PC-9 (cell line): ENCODE data around the gene ANKRD60. TPM values are rescaled to one million over a fixed set of nuclear protein-coding genes. Genes with fewer than 3 reads are reported as not detected.

ENCODE experiments used
- BruUV-seq: library from RNA; stranded (reverse); fragments of 400-500 nt; replicated peaks from 2 replicates; lab custom pipeline; 2021; lab: Mats Ljungman, UMichigan
- CTCF ChIA-PET: fragments of 300-600 bp; sonication (Branson Sonifier 250); formaldehyde crosslinking; loops from one replicate; lab custom pipeline; 2022; ENCODE audit warnings: antibody characterized with exemption; lab: Charles Lee
- POLR2A ChIA-PET: fragments of 300-600 bp; sonication (Branson Sonifier 250); formaldehyde crosslinking; loops from one replicate; lab custom pipeline; 2022; ENCODE audit warnings: antibody characterized with exemption; ENCODE audit not compliant: unreplicated experiment; lab: Charles Lee
- DNase-seq, 2 experiments: peaks; one replicate each; pipeline versions ENCODE4 v3.0.0 to v3.0.0-alpha.2; 2015 to 2022; ENCODE audit warnings: mixed read lengths in 1 of 2
- H2AFZ ChIP-seq: fragments of 200-600 bp; sonication (generic); 2 replicates; pipeline ENCODE4 v1.8.1; 2017; ENCODE audit warnings: antibody characterized with exemption
- H3F3A ChIP-seq: fragments of 200-600 bp; sonication (generic); 2 replicates; pipeline ENCODE4 v1.8.1; 2017; ENCODE audit warnings: antibody characterized with exemption, mild to moderate bottlenecking, low read depth; ENCODE audit not compliant: insufficient read depth
- H3K27ac ChIP-seq: fragments of 200-600 bp; sonication (generic); 2 replicates; pipeline ENCODE4 v1.6.1; 2016; ENCODE audit warnings: mixed run types
- H3K27me3 ChIP-seq: fragments of 200-600 bp; sonication (generic); 2 replicates; pipeline ENCODE4 v1.6.1; 2016; ENCODE audit warnings: low read depth, mixed run types; ENCODE audit not compliant: insufficient read depth
- H3K36me3 ChIP-seq: fragments of 200-600 bp; sonication (generic); 2 replicates; pipeline ENCODE4 v1.6.1; 2016; ENCODE audit warnings: low read depth, mixed run types
- H3K4me1 ChIP-seq: fragments of 200-600 bp; sonication (generic); replicated peaks from 2 replicates; pipeline ENCODE4 v1.6.1; 2016; ENCODE audit warnings: mixed run types; ENCODE audit not compliant: insufficient read depth
- H3K4me2 ChIP-seq: fragments of 200-600 bp; sonication (generic); 2 replicates; pipeline ENCODE4 v1.6.1; 2017; ENCODE audit warnings: mixed run types
- H3K4me3 ChIP-seq: fragments of 200-600 bp; sonication (generic); 2 replicates; pipeline ENCODE4 v1.6.1; 2016; ENCODE audit warnings: mixed run types
- H3K79me2 ChIP-seq: fragments of 200-600 bp; sonication (generic); 2 replicates; pipeline ENCODE4 v1.6.1; 2017; ENCODE audit warnings: low read depth, mixed run types
- H3K9me2 ChIP-seq: fragments of 200-600 bp; sonication (generic); 2 replicates; pipeline ENCODE4 v1.8.1; 2017; ENCODE audit warnings: mild to moderate bottlenecking; ENCODE audit not compliant: insufficient read depth
- H3K9me3 ChIP-seq: fragments of 200-600 bp; sonication (generic); 2 replicates; pipeline ENCODE4 v1.8.1; 2016; ENCODE audit warnings: low read depth; ENCODE audit not compliant: insufficient read depth
- H4K20me1 ChIP-seq: fragments of 200-600 bp; sonication (generic); 2 replicates; pipeline ENCODE4 v1.8.1; 2017; ENCODE audit not compliant: insufficient read depth
- EZH2 ChIP-seq: fragments of 200-600 bp; sonication (generic); IDR thresholded peaks from 2 replicates; pipeline ENCODE4 v1.8.0; 2017; ENCODE audit warnings: antibody characterized with exemption, low read depth
- intact Hi-C: fragments of 100-400 bp; cut with micrococcal nuclease; formaldehyde crosslinking; loops from one replicate; pipeline ENCODE4 v1.10.0; 2022; ENCODE audit not compliant: unreplicated experiment
- total RNA-seq: library from RNA; stranded (reverse); gene quantifications from 2 replicates; pipeline ENCODE4 v1.2.3, GENCODE V29; 2021
- TF ChIP-seq, protein P1 (sequence below): fragments of 200-600 bp; sonication (generic); conservative IDR thresholded peaks from 2 replicates; pipeline ENCODE4 v1.6.1; 2017; ENCODE audit warnings: mixed run types, antibody characterized with exemption, mild to moderate bottlenecking, moderate library complexity

Gene ANKRD60
- total RNA-seq, 1 experiment from 2014 or later: not detected

DNA sequence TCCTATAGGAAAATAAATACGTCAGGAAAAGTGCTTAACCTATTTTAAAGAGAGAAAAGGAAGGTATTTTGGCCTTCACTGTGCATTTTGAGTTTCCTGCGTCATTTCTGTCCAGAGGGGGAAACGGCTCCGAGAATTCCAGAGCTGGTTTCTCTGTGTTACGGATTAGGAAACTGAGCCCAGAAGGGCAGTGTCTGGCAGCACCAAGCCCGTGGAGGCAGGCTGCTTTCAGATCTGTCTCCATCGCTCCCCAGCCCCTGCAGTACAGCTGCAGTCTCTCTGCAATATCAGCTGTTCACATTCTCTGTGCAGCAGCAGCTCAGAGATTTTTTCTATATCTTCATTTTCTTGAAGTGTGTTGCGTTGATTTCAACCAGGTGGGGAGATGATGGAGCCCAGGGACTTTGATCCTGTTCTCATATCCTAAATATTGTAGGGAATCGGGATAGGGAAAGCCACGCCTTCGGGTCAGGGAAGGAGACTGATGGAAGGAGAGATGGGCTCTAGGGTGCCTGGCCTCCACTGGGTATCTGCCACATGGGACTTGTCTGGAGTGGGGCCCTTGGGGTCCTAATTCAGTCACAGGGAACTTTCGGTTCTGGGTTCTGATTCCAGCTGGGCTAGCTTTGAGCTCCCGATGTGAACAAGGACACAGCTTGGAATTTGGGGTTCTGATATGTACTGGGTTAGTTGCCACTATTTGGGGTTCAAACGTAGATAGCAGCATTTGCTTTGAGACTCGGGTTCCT, 2.8 kb downstream of the ANKRD60 start:
- Histone ChIP-seq H3K9me2 (no peaks in the 10 kb centered on the region), H3K79me2 (no peaks in the 10 kb centered on the region), H3K4me2 (no peak overlapping the region), H3K27me3 (no peaks in the 10 kb centered on the region), H3K9me3 (no peaks in the 10 kb centered on the region), H3K36me3 (no peaks in the 10 kb centered on the region), H3K4me1 (no peaks in the 10 kb centered on the region), H3K27ac (no peak overlapping the region), H3F3A (peaks cover 5% of the 10 kb centered on the region), H4K20me1 (no peaks in the 10 kb centered on the region), H2AFZ (no peak overlapping the region), H3K4me3 (no peak overlapping the region)
- ChIA-PET POLR2A (no interaction called here), CTCF (no interaction called here)
- intact Hi-C loops: no loop called here
- TF ChIP-seq, protein P1, sequence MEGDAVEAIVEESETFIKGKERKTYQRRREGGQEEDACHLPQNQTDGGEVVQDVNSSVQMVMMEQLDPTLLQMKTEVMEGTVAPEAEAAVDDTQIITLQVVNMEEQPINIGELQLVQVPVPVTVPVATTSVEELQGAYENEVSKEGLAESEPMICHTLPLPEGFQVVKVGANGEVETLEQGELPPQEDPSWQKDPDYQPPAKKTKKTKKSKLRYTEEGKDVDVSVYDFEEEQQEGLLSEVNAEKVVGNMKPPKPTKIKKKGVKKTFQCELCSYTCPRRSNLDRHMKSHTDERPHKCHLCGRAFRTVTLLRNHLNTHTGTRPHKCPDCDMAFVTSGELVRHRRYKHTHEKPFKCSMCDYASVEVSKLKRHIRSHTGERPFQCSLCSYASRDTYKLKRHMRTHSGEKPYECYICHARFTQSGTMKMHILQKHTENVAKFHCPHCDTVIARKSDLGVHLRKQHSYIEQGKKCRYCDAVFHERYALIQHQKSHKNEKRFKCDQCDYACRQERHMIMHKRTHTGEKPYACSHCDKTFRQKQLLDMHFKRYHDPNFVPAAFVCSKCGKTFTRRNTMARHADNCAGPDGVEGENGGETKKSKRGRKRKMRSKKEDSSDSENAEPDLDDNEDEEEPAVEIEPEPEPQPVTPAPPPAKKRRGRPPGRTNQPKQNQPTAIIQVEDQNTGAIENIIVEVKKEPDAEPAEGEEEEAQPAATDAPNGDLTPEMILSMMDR: no peak
- no peak for TF ChIP-seq EZH2
- DNase-seq: no peak
- no TSS peak for BruUV-seq

DNA sequence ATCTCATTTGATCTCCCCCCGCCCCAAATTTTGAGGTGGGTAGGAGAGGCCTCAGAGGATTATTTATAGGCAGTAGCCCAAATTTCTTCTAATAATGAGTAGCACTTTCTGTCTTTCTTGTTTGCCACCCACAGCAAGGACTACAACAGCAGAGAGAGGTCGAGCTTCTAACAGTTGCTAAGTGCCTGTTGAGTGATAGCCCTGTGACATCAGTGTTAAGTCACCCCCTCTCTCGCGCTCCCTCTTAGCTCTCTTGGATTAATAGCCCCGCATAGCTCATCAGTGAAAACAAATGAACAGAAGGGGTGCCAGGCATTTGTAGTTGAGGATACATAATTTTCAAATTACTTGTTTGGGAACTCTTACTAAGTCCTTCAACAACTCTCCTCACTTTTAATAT, 3.5 kb downstream of the ANKRD60 start:
- Histone ChIP-seq H3K9me3 (no peaks in the 10 kb centered on the region), H3K4me3 (no peak overlapping the region), H3K4me2 (no peak overlapping the region), H2AFZ (no peak overlapping the region), H4K20me1 (no peaks in the 10 kb centered on the region), H3K27ac (no peak overlapping the region), H3K4me1 (no peaks in the 10 kb centered on the region), H3F3A (peaks cover 5% of the 10 kb centered on the region), H3K27me3 (no peaks in the 10 kb centered on the region), H3K36me3 (no peaks in the 10 kb centered on the region), H3K9me2 (no peaks in the 10 kb centered on the region), H3K79me2 (no peaks in the 10 kb centered on the region)
- DNase-seq: no peak
- ChIA-PET CTCF (interaction anchor here (0.6 kb wide), 1 partner anchor 631 kb away, joined by 4 read pairs; no protein-coding TSS in a partner anchor), POLR2A (no interaction called here)
- no TSS peak for BruUV-seq
- intact Hi-C loops: no loop called here
- no peak for TF ChIP-seq EZH2

DNA sequence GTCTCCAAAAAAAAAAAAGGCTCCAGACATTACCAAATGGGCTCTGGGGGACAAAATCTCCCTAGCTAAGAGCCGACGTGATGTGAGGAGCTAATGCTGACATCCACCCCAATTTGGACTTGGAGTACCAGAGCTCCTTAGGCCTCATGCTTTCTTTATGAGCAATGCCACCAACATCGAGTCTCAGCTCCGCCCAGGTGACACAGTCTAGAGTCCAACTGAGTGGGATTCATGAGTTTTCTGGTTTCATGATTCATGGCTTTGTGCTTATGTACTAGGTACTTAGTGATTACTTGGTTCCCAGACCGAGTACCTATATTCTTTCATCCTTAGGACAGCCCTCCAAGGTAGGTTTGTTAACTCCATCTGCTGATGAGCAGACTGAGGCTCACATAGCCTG, 4.4 kb downstream of the ANKRD60 start:
- POLR2A ChIA-PET: no interaction called here
- Histone ChIP-seq H4K20me1 (no peaks in the 10 kb centered on the region), H3K9me2 (no peaks in the 10 kb centered on the region), H2AFZ (no peak overlapping the region), H3K27me3 (no peaks in the 10 kb centered on the region), H3K4me2 (no peak overlapping the region), H3K27ac (no peak overlapping the region), H3F3A (peaks cover 7% of the 10 kb centered on the region), H3K4me3 (no peak overlapping the region), H3K9me3 (no peaks in the 10 kb centered on the region), H3K79me2 (no peaks in the 10 kb centered on the region), H3K4me1 (0 out of 2 replicates have a peak, but pooled peaks cover 6% of the 10 kb centered on the region), H3K36me3 (no peaks in the 10 kb centered on the region)
- intact Hi-C loops: no loop called here
- TF ChIP-seq EZH2: no peak
- TF ChIP-seq, protein P1: no peak
- no TSS peak for BruUV-seq
- DNase-seq: no peak
- CTCF ChIA-PET: no interaction called here
